Smooth muscle cell (in vitro differentiated cells): ENCODE results near the gene DPP9. TPM values are rescaled to one million over a fixed set of nuclear protein-coding genes. Genes with fewer than 3 reads are reported as not detected.
A peak's percentile ranks its signal among the peaks of the same experiment; 100 is the strongest.

ENCODE experiments used
- DNase-seq: peaks from one replicate; lab custom pipeline; 2025; ENCODE audit not compliant: unreplicated experiment; lab: John Stamatoyannopoulos, UW
- H2AFZ ChIP-seq: fragments of 200-600 bp; sonication (generic); 2 replicates; pipeline ENCODE4 v1.6.0; 2016; ENCODE audit warnings: antibody characterized with exemption, low read depth, mild to moderate bottlenecking
- H3F3A ChIP-seq: fragments of 200-600 bp; sonication (generic); 2 replicates; pipeline ENCODE4 v1.6.0; 2017; ENCODE audit warnings: antibody characterized with exemption, low read depth
- H3K27ac ChIP-seq: fragments of 200-600 bp; sonication (generic); 2 replicates; pipeline ENCODE4 v1.5.1; 2016; ENCODE audit warnings: low read depth, mild to moderate bottlenecking
- H3K27me3 ChIP-seq: fragments of 200-600 bp; sonication (generic); 2 replicates; pipeline ENCODE4 v1.6.1; 2016; ENCODE audit warnings: low read depth, mild to moderate bottlenecking
- H3K36me3 ChIP-seq: fragments of 200-600 bp; sonication (generic); 2 replicates; pipeline ENCODE4 v1.5.1; 2016; ENCODE audit warnings: low read depth
- H3K4me1 ChIP-seq: fragments of 200-600 bp; sonication (generic); 2 replicates; pipeline ENCODE4 v1.5.1; 2016; ENCODE audit warnings: low read depth
- H3K4me2 ChIP-seq: fragments of 200-600 bp; sonication (generic); 2 replicates; pipeline ENCODE4 v1.6.0; 2016; ENCODE audit warnings: mild to moderate bottlenecking
- H3K4me3 ChIP-seq: fragments of 200-600 bp; sonication (generic); 2 replicates; pipeline ENCODE4 v1.5.1; 2016; ENCODE audit warnings: mild to moderate bottlenecking
- H3K79me2 ChIP-seq: fragments of 200-600 bp; sonication (generic); 2 replicates; pipeline ENCODE4 v1.6.0; 2016; ENCODE audit warnings: low read depth, mild to moderate bottlenecking
- H3K9ac ChIP-seq: fragments of 200-600 bp; sonication (generic); 2 replicates; pipeline ENCODE4 v1.6.0; 2016; ENCODE audit warnings: low read depth
- H3K9me3 ChIP-seq: fragments of 200-600 bp; sonication (generic); replicated peaks from 2 replicates; pipeline ENCODE4 v1.5.1; 2016; ENCODE audit warnings: low read depth
- H4K20me1 ChIP-seq: fragments of 200-600 bp; sonication (generic); 2 replicates; pipeline ENCODE4 v1.6.0; 2016; ENCODE audit warnings: low read depth
- WGBS: methylation state at CpG from one replicate; pipeline ENCODE4 v1.1.7; 2016; ENCODE audit warnings: low lambda C conversion rate; 5-methylcytosine and 5-hydroxymethylcytosine counted together
- polyA plus RNA-seq: library from polyadenylated mRNA; unstranded; fragments of >200 nt; fragmentation: Nextera tagmentation; extraction: Ambion mirVana; gene quantifications from 2 replicates; pipeline ENCODE4 v1.2.1, GENCODE V29; 2016
- total RNA-seq: library from RNA; depleted of rRNA; stranded (reverse); fragments of >200 nt; gene quantifications from 2 replicates; pipeline ENCODE4 v1.2.3, GENCODE V29; 2014
- TF ChIP-seq, protein P1 (sequence below): fragments of 200-600 bp; sonication (generic); IDR thresholded peaks from 2 replicates; pipeline ENCODE4 v1.5.1; 2017; ENCODE audit warnings: borderline replicate concordance, mild to moderate bottlenecking, antibody characterized with exemption; ENCODE audit not compliant: insufficient read depth, poor library complexity, severe bottlenecking

Gene DPP9
- total and polyA plus RNA-seq, 2 experiments from 2014 or later, result 26.3 to 44.3 TPM

DNA sequence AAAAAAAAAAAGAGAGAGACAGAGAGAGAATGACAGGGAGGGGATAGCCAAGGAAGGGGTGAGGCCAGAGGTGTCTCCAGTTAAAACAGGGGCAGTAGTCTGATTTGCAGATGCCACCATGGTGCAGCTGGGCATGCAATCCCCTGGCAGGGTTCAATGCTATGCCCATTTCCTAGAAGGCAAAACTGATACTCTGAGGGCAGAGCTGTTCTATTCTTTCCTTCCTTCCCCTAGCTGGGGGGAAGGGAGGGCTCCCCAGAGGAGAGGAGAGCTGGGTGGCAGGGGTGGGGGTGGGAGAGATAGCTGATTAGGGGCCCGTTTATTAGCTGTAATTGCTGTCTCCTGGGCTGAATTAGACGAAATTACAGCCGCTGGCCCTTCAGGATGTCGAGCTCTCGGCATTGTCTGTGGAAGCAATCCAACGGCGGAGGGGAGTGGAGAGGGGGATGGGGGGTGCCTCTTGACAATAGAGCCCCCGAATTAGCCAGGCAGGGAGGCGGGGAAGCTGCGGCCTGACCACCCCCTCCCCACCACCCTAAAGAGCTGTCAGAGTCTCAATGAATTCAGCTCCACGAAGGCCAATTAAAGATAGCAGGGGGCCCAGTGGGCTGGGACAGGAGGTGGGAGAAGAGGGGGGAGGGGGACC is 14.4 kb upstream of the DPP9 start:
- no peaks in the 10 kb centered on the region for H3K4me1 ChIP-seq
- H3K9me3 ChIP-seq, result no peaks in the 10 kb centered on the region
- WGBS, result 46% methylated on average over 11 of the region's 11 CpGs
- no peaks in the 10 kb centered on the region for H4K20me1 ChIP-seq
- H3K4me2 ChIP-seq, result no peak overlapping the region
- H3K4me3 ChIP-seq, result no peak overlapping the region
- no peaks in the 10 kb centered on the region for H3F3A ChIP-seq
- peaks cover 3% of the 10 kb centered on the region for H3K27me3 ChIP-seq
- TF ChIP-seq, protein P1, sequence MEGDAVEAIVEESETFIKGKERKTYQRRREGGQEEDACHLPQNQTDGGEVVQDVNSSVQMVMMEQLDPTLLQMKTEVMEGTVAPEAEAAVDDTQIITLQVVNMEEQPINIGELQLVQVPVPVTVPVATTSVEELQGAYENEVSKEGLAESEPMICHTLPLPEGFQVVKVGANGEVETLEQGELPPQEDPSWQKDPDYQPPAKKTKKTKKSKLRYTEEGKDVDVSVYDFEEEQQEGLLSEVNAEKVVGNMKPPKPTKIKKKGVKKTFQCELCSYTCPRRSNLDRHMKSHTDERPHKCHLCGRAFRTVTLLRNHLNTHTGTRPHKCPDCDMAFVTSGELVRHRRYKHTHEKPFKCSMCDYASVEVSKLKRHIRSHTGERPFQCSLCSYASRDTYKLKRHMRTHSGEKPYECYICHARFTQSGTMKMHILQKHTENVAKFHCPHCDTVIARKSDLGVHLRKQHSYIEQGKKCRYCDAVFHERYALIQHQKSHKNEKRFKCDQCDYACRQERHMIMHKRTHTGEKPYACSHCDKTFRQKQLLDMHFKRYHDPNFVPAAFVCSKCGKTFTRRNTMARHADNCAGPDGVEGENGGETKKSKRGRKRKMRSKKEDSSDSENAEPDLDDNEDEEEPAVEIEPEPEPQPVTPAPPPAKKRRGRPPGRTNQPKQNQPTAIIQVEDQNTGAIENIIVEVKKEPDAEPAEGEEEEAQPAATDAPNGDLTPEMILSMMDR, result no peak
- H2AFZ ChIP-seq, result no peak overlapping the region
- H3K27ac ChIP-seq, result no peak overlapping the region
- no peaks in the 10 kb centered on the region for H3K79me2 ChIP-seq
- no peak overlapping the region for H3K9ac ChIP-seq
- H3K36me3 ChIP-seq, result no peaks in the 10 kb centered on the region
- DNase-seq, result no peak

DNA sequence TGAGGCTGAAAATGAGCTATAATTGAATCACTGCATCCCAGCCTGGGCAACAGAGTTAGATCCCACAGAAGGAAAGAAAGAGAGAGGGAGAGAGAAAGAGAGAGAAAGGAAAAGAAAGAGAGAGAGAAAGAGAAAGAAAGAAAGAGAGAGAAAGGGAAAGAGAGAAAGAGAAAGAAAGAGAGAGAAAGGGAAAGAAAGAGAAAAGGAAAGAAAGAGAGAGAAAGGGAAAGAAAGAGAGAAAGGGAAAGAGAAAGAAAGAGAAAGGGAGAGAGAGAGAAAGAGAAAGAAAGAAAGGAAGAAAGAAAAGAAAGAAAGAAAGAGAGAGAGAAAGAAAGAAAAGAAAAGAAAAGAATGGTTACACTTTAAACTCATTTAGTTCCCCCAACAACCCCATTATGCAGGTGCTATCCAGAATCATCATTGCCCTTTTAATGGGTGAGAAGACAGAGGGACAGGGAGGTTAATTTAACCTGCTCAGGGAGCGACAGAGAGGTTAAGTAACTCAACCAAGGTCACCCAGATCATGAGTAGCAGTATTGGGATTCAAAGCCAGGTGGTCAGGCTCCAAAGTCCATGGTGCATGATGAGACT is 10.2 kb upstream of the DPP9 start:
- DNase-seq, result no peak
- Histone ChIP-seq H3K79me2 (no peaks in the 10 kb centered on the region), H3K4me3 (no peak overlapping the region), H3K4me2 (no peak overlapping the region), H3K36me3 (no peaks in the 10 kb centered on the region), H3F3A (no peaks in the 10 kb centered on the region), H2AFZ (no peak overlapping the region), H3K9ac (no peak overlapping the region), H3K27ac (no peak overlapping the region), H3K27me3 (peaks cover 3% of the 10 kb centered on the region), H4K20me1 (no peaks in the 10 kb centered on the region), H3K9me3 (no peaks in the 10 kb centered on the region), H3K4me1 (no peaks in the 10 kb centered on the region)
- TF ChIP-seq, protein P1, result no peak
- 35% methylated on average over 1 of the region's 1 CpG for WGBS

DNA sequence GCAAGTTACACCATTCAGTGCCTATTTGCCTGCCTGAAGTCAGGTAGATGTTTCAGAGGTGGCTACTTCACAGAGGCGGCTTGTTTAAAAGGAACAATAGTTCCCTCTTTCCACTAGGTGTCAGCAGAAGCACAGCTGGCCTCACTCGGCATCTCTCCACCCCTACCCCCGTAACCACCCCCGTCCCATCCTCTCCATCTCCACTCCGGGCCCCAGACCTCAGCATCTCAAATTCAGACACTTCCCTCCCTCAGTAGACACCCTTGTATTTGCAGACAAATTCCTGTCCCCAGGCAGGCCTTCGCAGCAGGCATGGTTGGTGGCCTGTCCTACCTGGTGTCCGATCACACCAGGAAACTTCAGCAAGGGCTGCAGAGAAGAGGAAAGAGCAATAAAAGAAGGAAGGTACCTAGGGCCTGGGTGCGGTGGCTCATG is 9.1 kb upstream of the DPP9 start:
- no peak overlapping the region for H2AFZ ChIP-seq
- H3K4me2 ChIP-seq, result peak overlapping the region; percentile 23
- peak; percentile 2 for DNase-seq

More for the DNA sequence above, 9.1 kb upstream of the DPP9 start:
- Histone ChIP-seq H3K27ac (no peak overlapping the region), H3K4me3 (no peak overlapping the region), H3K36me3 (no peaks in the 10 kb centered on the region), H3F3A (no peaks in the 10 kb centered on the region), H3K4me1 (no peaks in the 10 kb centered on the region), H3K79me2 (no peaks in the 10 kb centered on the region), H3K9me3 (no peaks in the 10 kb centered on the region), H3K27me3 (peaks cover 3% of the 10 kb centered on the region), H4K20me1 (no peaks in the 10 kb centered on the region), H3K9ac (no peak overlapping the region)
- 26% methylated on average over 8 of the region's 8 CpGs for WGBS
- TF ChIP-seq, protein P1, result peak; percentile 69
